ENCODE results near the gene ANK2.
"Not testable (repeated sequence)": the region's sequence is repeated elsewhere in the genome, so short reads cannot be mapped to it uniquely, and the experiment has no call there.

The ANK2 gene

GRCh38 chr4:113179091-113179490 is 129.6 kb downstream of the ANK2 start:
- H3K4me3 Mint-ChIP-seq, result no peak overlapping the region
- H3K27ac Mint-ChIP-seq, result no peak overlapping the region
- no peaks in the 10 kb centered on the region for H3K4me1 Mint-ChIP-seq
- no peaks in the 10 kb centered on the region for H3K27me3 Mint-ChIP-seq (ENCODE audit: low read depth)
- no peak for TF ChIP-seq CTCF (IDR thresholded peaks at IDR 0.05; ENCODE audit: unreplicated experiment in 3 of 3)
- H3K36me3 Mint-ChIP-seq (ENCODE audit: low read depth), result no peaks in the 10 kb centered on the region
- H3K9me3 Mint-ChIP-seq, result no peaks in the 10 kb centered on the region

GRCh38 chr4:113179996-113180395 is 130.5 kb downstream of the ANK2 start:
- no peak for TF ChIP-seq CTCF (IDR thresholded peaks at IDR 0.05; ENCODE audit: unreplicated experiment in 3 of 3)
- H3K27me3 Mint-ChIP-seq (ENCODE audit: low read depth), result no peaks in the 10 kb centered on the region
- H3K4me3 Mint-ChIP-seq, result no peak overlapping the region
- H3K9me3 Mint-ChIP-seq, result no peaks in the 10 kb centered on the region
- no peaks in the 10 kb centered on the region for H3K4me1 Mint-ChIP-seq
- H3K36me3 Mint-ChIP-seq (ENCODE audit: low read depth), result no peaks in the 10 kb centered on the region
- no peak overlapping the region for H3K27ac Mint-ChIP-seq

- no peaks in the 10 kb centered on the region for H3K27me3 Mint-ChIP-seq (ENCODE audit: low read depth)
- no peak overlapping the region for H3K27ac Mint-ChIP-seq
- no peaks in the 10 kb centered on the region for H3K9me3 Mint-ChIP-seq
- peaks cover 5% of the 10 kb centered on the region for H3K4me1 Mint-ChIP-seq
- no peak for TF ChIP-seq CTCF (IDR thresholded peaks at IDR 0.05; ENCODE audit: unreplicated experiment in 3 of 3)
- no peaks in the 10 kb centered on the region for H3K36me3 Mint-ChIP-seq (ENCODE audit: low read depth)
- no peak overlapping the region for H3K4me3 Mint-ChIP-seq
Measured at GRCh38 chr4:113181289-113182007, 132.0 kb downstream of the ANK2 start.

DNA sequence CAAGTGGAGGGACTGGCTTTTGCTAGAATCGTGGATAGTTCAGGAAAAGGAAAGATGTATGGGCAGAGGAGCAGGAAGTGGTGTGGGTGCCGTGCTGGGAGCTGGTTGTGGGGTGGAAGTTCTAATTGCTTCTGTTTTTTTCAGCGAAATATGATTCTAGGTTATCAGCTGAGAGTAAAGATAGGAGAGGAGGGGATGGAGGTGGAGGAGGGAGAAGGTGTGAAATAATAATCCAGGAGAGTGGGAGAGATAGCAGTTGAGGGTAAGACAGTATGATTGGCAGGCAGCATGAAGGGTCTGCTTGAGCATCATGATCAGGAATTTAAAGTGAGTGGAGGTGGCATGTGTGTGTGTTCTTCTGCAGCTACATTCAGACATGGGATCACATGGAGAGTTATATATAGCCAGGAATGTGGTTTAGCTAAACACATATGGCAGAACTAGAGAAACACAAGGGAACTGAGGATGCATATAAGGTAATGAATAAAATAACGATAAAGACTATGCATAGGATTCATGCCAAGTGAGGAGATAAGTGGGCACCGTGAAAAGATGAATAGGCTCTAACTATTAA is 133.7 kb downstream of the ANK2 start:
- Mint-ChIP-seq H3K27me3 (ENCODE audit: low read depth) (no peaks in the 10 kb centered on the region), H3K4me1 (peaks cover 17% of the 10 kb centered on the region), H3K36me3 (ENCODE audit: low read depth) (no peaks in the 10 kb centered on the region), H3K27ac (no peak overlapping the region), H3K9me3 (no peaks in the 10 kb centered on the region), H3K4me3 (no peak overlapping the region)
- TF ChIP-seq CTCF (IDR thresholded peaks at IDR 0.05; ENCODE audit: unreplicated experiment in 3 of 3), result no peak

- Mint-ChIP-seq H3K27ac (peak overlapping the region in 1 of 3 experiments; percentile 48), H3K4me1 (peaks cover 17% of the 10 kb centered on the region)
- not testable (repeated sequence) for H3K27me3 Mint-ChIP-seq (ENCODE audit: low read depth); H3K4me3 Mint-ChIP-seq; H3K9me3 Mint-ChIP-seq; H3K36me3 Mint-ChIP-seq (ENCODE audit: low read depth)
Measured at GRCh38 chr4:113186220-113186619, 136.8 kb downstream of the ANK2 start.

DNA sequence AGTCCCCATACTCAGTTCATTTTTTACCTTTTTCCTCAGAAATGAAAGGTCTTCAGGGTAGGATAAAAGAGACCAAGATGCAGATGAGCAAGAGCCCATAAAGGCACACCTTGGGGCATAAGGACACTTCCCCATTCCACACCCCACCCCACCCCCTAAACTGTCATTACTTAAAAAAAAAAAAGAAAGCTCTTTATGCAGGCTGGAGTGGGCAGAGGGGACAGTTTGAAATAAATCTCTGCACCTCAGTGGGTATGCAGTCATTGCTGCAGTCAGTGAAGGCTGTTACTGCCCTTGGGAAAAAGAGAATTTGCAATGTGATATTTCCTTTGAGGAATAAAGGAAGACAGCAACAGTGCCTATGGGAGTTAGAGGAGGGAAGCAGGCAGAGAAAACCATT is 137.5 kb downstream of the ANK2 start:
- no peaks in the 10 kb centered on the region for H3K27me3 Mint-ChIP-seq (ENCODE audit: low read depth)
- no peaks in the 10 kb centered on the region for H3K36me3 Mint-ChIP-seq (ENCODE audit: low read depth)
- TF ChIP-seq CTCF (IDR thresholded peaks at IDR 0.05; ENCODE audit: unreplicated experiment in 3 of 3), result no peak
- H3K4me3 Mint-ChIP-seq, result no peak overlapping the region
- no peaks in the 10 kb centered on the region for H3K9me3 Mint-ChIP-seq
- peaks cover 17% of the 10 kb centered on the region for H3K4me1 Mint-ChIP-seq
- H3K27ac Mint-ChIP-seq, result peak overlapping the region; percentile 20 to 48 (median 21)
